Activated CD4-positive, alpha-beta memory T cell treated with anti-CD3 and anti-CD28 coated beads, Interleukin-2, amount 10 ng/mL, durations not matched to agents 7 days and 5 days (primary cell): ENCODE measurements around the gene HSPBAP1. TPM values are rescaled to one million over a fixed set of nuclear protein-coding genes. Genes with fewer than 3 reads are reported as not detected.
A peak's percentile ranks its signal among the peaks of the same experiment; 100 is the strongest.
"Not testable (repeated sequence)": the region's sequence is repeated elsewhere in the genome, so short reads cannot be mapped to it uniquely, and the experiment has no call there.

ENCODE experiments used
- CTCF ChIA-PET: fragments of 350-600 bp; sonication (Branson Sonifier 250); formaldehyde crosslinking; loops from one replicate; lab custom pipeline; 2021; ENCODE audit warnings: antibody characterized with exemption, inconsistent platforms; lab: Charles Lee
- POLR2A ChIA-PET: fragments of 350-600 bp; sonication (Branson Sonifier 250); formaldehyde crosslinking; loops from one replicate; lab custom pipeline; 2021; ENCODE audit warnings: antibody characterized with exemption; lab: Charles Lee
- DNase-seq: peaks from one replicate; pipeline ENCODE4 v3.0.0-alpha.2; 2020
- H3K27ac Mint-ChIP-seq: one replicate; pipeline ENCODE4 v1.8.0; 2021; ENCODE audit warnings: mild to moderate bottlenecking, mixed read lengths
- H3K27me3 Mint-ChIP-seq: one replicate; pipeline ENCODE4 v1.8.0; 2021; ENCODE audit warnings: mixed read lengths
- H3K36me3 Mint-ChIP-seq: one replicate; pipeline ENCODE4 v1.8.0; 2021; ENCODE audit warnings: low read depth, mixed read lengths
- H3K4me1 Mint-ChIP-seq: one replicate; pipeline ENCODE4 v1.8.0; 2021; ENCODE audit warnings: mixed read lengths
- H3K4me3 Mint-ChIP-seq: one replicate; pipeline ENCODE4 v1.8.0; 2021; ENCODE audit warnings: mild to moderate bottlenecking, mixed read lengths
- H3K9me3 Mint-ChIP-seq: one replicate; pipeline ENCODE4 v1.8.0; 2021; ENCODE audit warnings: mixed read lengths
- total RNA-seq, 2 experiments: library from RNA; stranded (reverse); gene quantifications; one replicate each; pipeline ENCODE4 v1.2.3, GENCODE V29; 2021

Gene HSPBAP1
- total RNA-seq, 2 experiments from 2014 or later: 5.6 to 6.2 TPM

DNA sequence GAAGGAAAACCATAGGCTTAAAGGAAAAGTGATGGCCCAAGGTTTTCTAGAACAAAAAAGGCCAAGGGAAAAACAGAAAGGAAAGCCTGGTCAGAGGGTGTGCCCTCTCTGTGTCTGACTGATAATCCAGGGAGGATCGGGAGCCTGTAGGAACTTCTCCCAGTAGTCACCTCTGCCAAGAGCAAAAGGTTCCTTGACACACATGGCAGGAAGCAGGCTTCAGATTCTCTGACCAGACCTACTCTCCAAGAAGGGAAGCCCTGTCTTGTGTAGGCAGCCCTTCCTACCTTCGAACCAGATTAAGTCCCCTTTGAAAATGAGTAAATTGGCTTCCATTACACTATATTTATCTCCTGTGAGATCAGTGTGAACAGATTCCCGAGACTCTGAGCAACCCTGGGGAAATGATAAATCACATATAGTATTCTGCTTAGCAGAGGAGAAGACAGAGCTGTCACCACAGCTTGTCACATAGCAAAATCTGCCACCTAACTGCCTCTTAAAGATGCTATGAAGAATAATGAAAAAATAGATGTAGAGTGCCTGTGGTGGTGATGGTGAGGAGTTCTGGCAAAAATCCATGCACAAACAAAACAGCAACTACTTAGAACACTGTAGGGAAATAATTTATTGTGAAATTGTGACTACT lies 74.2 kb downstream of the HSPBAP1 start:
- Mint-ChIP-seq H3K4me3 (no peak overlapping the region), H3K27me3 (no peaks in the 10 kb centered on the region), H3K9me3 (no peaks in the 10 kb centered on the region), H3K36me3 (peaks cover 95% of the 10 kb centered on the region), H3K27ac (no peak overlapping the region), H3K4me1 (no peaks in the 10 kb centered on the region)
- CTCF ChIA-PET: no interaction called here
- no peak for DNase-seq
- POLR2A ChIA-PET: no interaction called here

DNA sequence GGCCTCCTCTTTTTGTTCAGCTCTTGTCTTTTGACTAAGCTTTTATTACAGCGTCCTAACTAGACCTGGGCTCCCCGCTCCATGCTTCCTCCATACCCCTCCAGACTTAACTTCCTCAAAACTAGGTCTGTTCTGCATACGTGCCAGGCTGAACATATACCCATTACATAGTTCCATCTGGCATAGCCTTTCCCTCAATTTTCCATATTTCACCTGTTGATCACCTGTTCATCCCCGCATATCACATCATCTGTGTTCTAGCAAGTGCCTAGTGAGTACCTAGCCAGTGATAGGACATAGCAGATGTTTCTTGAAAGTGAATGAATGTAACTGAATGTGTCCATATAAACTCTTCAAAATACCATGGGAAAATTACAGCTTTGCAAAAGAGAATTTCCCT lies 77.0 kb downstream of the HSPBAP1 start:
- ChIA-PET POLR2A (no interaction called here), CTCF (interaction anchor here (1.3 kb wide), 1 partner anchor 324 kb away, joined by 3 read pairs; no protein-coding TSS in a partner anchor)
- Mint-ChIP-seq H3K9me3 (no peaks in the 10 kb centered on the region), H3K4me3 (no peak overlapping the region), H3K27me3 (no peaks in the 10 kb centered on the region), H3K36me3 (peaks cover 94% of the 10 kb centered on the region), H3K27ac (no peak overlapping the region), H3K4me1 (peaks cover 5% of the 10 kb centered on the region)
- no peak for DNase-seq

DNA sequence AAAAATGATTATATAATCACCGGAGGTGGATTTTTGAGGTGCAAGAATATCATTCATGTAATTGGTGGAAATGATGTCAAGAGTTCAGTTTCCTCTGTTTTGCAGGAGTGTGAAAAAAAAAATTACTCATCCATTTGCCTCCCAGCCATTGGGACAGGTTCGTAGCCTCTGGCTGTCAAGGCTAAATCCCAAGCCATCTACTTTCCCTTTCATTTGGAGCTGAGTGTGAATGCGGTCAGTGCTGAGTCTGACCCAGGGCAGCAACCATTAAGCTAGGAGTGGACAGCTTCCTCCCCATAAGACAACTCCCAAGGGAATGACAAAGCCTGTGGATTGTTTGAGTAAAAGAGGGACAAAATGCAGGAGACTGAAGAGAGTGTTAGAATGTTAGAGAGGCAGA lies 79.4 kb downstream of the HSPBAP1 start:
- POLR2A ChIA-PET: interaction anchor here (0.7 kb wide), 1 partner anchor 150 kb away, joined by 3 read pairs; no protein-coding TSS in a partner anchor
- DNase-seq: no peak
- CTCF ChIA-PET: interaction anchor here (0.8 kb wide), 1 partner anchor 322 kb away, joined by 3 read pairs; no protein-coding TSS in a partner anchor
- Mint-ChIP-seq H3K36me3 (peaks cover 94% of the 10 kb centered on the region), H3K27ac (no peak overlapping the region), H3K27me3 (no peaks in the 10 kb centered on the region), H3K4me3 (no peak overlapping the region), H3K4me1 (peaks cover 28% of the 10 kb centered on the region), H3K9me3 (no peaks in the 10 kb centered on the region)

DNA sequence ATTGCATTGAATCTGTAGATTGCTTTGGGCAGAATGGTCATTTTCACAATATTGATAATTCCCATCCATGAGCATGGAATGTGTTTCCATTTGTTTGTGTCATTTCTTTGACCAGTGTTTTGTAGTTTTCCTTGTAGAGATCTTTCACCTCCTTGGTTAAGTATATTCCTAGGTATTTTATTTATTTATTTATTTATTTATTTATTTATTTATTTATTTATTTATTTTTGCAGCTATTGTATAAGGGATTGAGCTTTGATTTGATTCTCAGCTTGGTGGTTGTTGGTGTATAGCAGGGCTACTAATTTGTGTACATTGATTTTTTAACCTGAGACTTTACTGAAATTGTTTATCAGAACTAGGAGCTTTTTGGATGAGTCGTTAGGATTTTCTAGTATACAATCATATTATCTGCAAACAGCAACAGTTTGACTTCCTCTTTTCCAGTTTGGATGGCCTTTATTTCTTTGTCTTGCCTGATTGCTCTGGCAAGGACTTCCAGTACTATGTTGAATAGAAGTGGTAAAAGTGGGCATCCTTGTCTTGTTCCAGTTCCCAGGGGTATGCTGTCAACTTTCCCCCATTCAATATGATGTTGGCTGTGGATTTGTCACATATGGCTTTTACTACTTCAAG lies 82.9 kb downstream of the HSPBAP1 start:
- not testable (repeated sequence) for H3K4me3 Mint-ChIP-seq, DNase-seq, H3K27me3 Mint-ChIP-seq, H3K9me3 Mint-ChIP-seq
- POLR2A ChIA-PET: interaction anchor here (1.3 kb wide), 1 partner anchor 30 kb away, joined by 4 read pairs; the partner anchor contains the start of gene PARP14
- Mint-ChIP-seq H3K36me3 (peaks cover 93% of the 10 kb centered on the region), H3K4me1 (peaks cover 40% of the 10 kb centered on the region), H3K27ac (peak overlapping the region; percentile 54)
- CTCF ChIA-PET: interaction anchor here (1.6 to 1.9 kb wide), 2 partner anchors 31 to 44 kb away, joined by 5 to 6 read pairs; no protein-coding TSS in a partner anchor

DNA sequence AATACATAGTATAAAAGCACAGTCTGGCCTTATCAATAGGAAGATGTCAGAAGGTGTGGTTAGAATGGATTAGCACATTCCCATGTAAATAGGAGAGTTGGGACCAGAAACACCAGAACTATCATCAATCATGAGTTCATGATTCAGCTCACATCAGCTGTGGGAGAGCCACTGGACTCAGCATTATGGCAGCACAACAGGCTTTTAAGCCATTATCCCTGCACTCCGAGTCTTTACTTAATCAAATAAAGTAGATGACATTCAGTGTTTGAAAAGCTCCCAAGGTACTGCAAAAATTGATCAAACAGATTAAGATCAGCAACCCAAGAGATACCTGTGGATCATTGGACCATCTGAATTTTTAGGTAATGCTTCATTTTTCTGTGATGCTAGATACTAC lies 88.3 kb downstream of the HSPBAP1 start:
- ChIA-PET POLR2A (no interaction called here), CTCF (interaction anchor here (1.4 kb wide), 1 partner anchor 150 kb away, joined by 3 read pairs; no protein-coding TSS in a partner anchor)
- H3K27me3 Mint-ChIP-seq: no peaks in the 10 kb centered on the region
- no peak overlapping the region for H3K4me3 Mint-ChIP-seq
- H3K27ac Mint-ChIP-seq: no peak overlapping the region
- DNase-seq: no peak
- H3K36me3 Mint-ChIP-seq: peaks cover 90% of the 10 kb centered on the region
- no peaks in the 10 kb centered on the region for H3K9me3 Mint-ChIP-seq
- H3K4me1 Mint-ChIP-seq: peaks cover 33% of the 10 kb centered on the region

DNA sequence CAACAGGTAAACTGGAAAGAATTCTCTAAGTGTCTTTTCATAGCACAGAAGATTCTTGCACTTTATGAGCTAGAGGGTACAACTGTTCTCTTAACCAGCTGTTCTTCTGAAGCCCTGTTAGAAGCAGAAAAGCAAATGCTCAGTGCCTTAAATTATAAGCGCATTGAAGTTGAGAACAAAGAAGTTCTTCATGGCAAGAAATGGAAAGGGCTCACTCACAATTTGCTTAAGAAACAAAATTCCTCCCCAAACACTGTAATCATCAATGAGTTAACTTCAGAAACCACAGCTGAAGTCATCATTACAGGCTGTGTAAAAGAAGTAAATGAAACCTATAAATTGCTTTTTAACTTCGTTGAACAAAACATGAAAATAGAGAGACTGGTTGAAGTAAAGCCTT lies 93.4 kb downstream of the HSPBAP1 start:
- DNase-seq: no peak
- Mint-ChIP-seq H3K27me3 (no peaks in the 10 kb centered on the region), H3K4me1 (peaks cover 18% of the 10 kb centered on the region), H3K9me3 (no peaks in the 10 kb centered on the region), H3K36me3 (peaks cover 88% of the 10 kb centered on the region), H3K4me3 (no peak overlapping the region), H3K27ac (no peak overlapping the region)
- CTCF ChIA-PET: interaction anchor here (1.1 kb wide), 1 partner anchor 12 kb away, joined by 3 read pairs; no protein-coding TSS in a partner anchor
- POLR2A ChIA-PET: interaction anchor here (0.6 kb wide), 1 partner anchor 13 kb away, joined by 3 read pairs; no protein-coding TSS in a partner anchor

DNA sequence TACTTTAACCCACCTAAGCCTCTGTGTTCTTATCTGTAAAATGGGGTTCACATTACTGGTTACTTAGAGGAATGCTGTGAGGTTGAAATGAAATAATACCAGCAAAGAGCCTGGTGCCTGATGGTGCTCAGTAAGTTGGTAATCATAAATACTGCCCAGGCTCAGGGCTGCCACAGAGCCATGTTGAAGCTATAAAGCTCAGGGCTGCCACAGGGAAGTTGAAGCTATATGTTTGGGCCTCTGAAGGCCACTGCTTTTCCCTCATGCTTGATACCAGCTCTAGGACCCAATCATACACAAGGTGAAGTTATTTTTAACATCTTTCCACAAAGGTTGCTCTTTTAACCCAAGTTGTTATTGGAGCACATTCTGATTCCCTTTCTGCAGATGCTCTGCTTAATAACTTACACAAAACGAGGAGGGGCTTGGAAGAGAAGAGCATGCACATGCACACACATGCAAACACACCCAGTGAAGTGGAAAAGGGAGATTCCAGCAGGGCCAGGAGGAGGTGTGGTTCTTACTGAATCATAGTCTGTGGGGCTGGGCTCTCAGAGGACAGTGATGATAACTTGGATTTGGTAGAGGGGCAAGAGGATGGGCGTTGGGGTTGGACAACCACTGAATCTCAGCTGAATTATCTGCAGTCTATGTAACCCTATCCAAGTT lies 95.5 kb downstream of the HSPBAP1 start:
- Mint-ChIP-seq H3K36me3 (peaks cover 88% of the 10 kb centered on the region), H3K4me3 (no peak overlapping the region), H3K27me3 (no peaks in the 10 kb centered on the region), H3K4me1 (peaks cover 20% of the 10 kb centered on the region), H3K27ac (no peak overlapping the region), H3K9me3 (no peaks in the 10 kb centered on the region)
- ChIA-PET POLR2A (interaction anchor here (1.0 to 2.0 kb wide), 2 partner anchors 10 to 282 kb away, joined by 3 to 10 read pairs; partner anchors contain the start of gene WDR5B), CTCF (no interaction called here)
- DNase-seq: no peak

DNA sequence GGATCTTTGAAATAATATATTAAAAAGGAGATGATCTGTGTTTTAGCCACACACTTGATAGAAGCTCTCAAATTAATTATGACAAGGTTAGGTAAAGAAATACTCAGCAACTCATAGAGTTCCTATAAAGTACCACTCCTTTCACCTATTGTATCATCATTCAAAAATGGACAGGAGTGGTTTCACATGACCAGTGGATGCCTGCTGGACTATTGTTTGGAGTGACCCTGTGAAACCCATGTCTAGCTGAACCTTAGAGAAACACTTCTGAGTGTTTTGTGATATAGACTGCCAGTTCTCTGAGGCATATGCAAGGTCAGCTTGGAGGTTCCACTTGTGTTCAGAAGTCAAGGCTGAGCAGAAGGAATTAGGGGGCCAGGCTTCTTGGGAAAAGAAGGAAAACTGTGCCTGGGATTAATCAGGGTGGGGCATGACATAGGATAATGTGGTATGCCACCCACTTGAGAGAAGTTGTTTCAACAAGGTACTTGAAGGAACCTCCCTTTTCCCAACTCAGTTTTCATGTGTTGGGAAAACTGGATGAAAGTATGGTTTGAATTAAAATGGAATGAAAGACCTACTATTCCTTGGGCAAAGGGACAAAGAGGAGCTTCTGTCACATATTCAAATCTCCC lies 97.6 kb downstream of the HSPBAP1 start:
- ChIA-PET POLR2A (interaction anchor here (1.3 to 2.0 kb wide), 3 partner anchors 8 to 17 kb away, joined by 3 to 10 read pairs (median 4); no protein-coding TSS in a partner anchor), CTCF (interaction anchor here (1.0 to 1.5 kb wide), 3 partner anchors 9 to 16 kb away, joined by 3 to 5 read pairs (median 3); no protein-coding TSS in a partner anchor)
- Mint-ChIP-seq H3K27me3 (no peaks in the 10 kb centered on the region), H3K9me3 (no peaks in the 10 kb centered on the region), H3K4me3 (no peak overlapping the region), H3K4me1 (peaks cover 14% of the 10 kb centered on the region), H3K27ac (no peak overlapping the region), H3K36me3 (peaks cover 93% of the 10 kb centered on the region)
- no peak for DNase-seq

DNA sequence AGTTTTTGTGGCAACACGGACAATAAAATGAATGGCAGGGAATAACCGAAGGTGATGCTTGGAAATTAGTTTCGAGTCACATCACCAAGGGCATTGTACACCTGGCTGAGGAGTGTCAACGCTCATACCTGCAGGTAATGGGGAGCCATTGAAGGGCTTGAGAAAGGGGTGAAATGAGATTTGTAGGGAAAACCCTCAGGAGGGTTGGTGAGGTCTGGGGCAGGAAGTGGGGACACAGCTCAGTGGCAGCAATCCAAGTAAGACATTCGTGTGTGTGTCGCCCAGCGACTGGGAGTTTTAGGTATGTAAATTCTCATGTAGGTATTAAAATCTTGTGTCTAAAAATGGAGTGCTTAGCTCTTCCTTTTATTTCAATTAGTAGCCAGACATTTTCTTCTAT lies 98.7 kb downstream of the HSPBAP1 start:
- Mint-ChIP-seq H3K36me3 (peaks cover 85% of the 10 kb centered on the region), H3K27ac (no peak overlapping the region), H3K27me3 (no peaks in the 10 kb centered on the region), H3K4me1 (peaks cover 14% of the 10 kb centered on the region), H3K4me3 (no peak overlapping the region), H3K9me3 (no peaks in the 10 kb centered on the region)
- ChIA-PET POLR2A (no interaction called here), CTCF (interaction anchor here (0.5 to 0.7 kb wide), 2 partner anchors 16 to 1150 kb away, joined by 3 read pairs; no protein-coding TSS in a partner anchor)
- DNase-seq: no peak

DNA sequence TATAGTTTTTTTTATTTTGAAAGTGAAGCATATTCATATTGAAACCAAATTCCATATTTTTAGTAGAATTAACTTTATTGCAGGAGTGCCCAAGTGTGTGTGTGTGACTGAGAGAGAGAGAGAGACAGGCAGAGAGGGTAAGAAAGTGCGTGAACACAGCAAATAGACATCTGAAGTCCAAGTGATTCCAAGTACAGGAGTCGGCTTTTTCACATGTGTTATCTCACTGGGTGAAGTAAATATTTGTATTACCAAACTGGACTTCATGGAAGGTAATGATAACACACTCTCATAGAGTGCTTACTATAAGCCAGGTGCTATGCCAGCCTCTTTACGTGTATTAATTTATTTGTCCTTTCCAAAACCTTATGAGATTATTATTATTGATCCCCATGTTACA lies 101.0 kb downstream of the HSPBAP1 start:
- CTCF ChIA-PET: no interaction called here
- Mint-ChIP-seq H3K4me1 (peaks cover 13% of the 10 kb centered on the region), H3K27ac (no peak overlapping the region), H3K27me3 (no peaks in the 10 kb centered on the region), H3K36me3 (peaks cover 65% of the 10 kb centered on the region), H3K9me3 (no peaks in the 10 kb centered on the region), H3K4me3 (no peak overlapping the region)
- DNase-seq: no peak
- POLR2A ChIA-PET: interaction anchor here (1.0 to 1.5 kb wide), 2 partner anchors 11 to 36 kb away, joined by 3 read pairs; partner anchors contain the start of gene PARP14

DNA sequence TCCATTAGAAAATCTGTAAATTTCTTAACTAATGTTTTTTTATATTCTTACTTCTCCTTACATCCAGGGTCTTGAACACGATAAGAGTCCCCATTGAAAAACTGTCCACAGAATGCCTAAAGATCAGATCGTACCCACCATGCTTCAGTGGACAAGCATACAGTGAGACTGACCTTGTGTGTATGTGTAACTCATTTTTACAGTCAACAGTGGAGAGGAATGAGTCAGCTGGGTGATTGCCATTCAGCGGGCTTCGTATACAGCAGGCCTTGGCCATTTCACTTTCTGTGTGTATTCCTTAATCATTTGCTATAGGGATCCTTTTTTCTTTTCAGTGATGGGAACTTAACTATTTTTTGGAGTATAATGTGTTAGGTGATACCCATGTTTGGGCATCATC lies 102.4 kb downstream of the HSPBAP1 start:
- Mint-ChIP-seq H3K4me1 (peaks cover 24% of the 10 kb centered on the region), H3K4me3 (no peak overlapping the region), H3K9me3 (no peaks in the 10 kb centered on the region), H3K36me3 (peaks cover 51% of the 10 kb centered on the region), H3K27ac (no peak overlapping the region), H3K27me3 (no peaks in the 10 kb centered on the region)
- ChIA-PET CTCF (interaction anchor here (0.5 to 1.3 kb wide), 3 partner anchors 16 to 982 kb away, joined by 3 to 4 read pairs (median 3); no protein-coding TSS in a partner anchor), POLR2A (no interaction called here)
- DNase-seq: no peak

DNA sequence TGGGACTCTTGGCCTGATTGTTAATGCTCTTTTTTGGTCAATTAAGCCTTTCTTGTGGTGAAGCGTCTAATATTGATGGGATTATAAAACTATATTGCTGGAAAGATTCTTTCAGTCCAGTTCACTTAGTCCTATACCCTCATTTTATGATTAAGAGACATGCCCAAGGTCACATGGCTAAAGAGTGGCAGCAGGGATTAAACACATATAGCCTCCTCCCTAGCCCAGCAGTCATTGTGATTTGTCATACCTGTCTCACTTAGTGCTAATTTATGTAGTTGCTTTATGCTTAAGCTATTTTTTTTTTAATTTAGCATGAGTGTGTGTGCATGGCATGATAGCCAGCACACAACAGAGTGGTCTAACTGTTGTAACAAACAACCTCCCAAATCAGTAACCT lies 103.5 kb downstream of the HSPBAP1 start:
- peak overlapping the region; percentile 28 for H3K27ac Mint-ChIP-seq
- no peaks in the 10 kb centered on the region for H3K27me3 Mint-ChIP-seq
- ChIA-PET POLR2A (interaction anchor here (3.1 kb wide), 1 partner anchor 11 kb away, joined by 9 read pairs; the partner anchor contains the start of gene PARP14), CTCF (no interaction called here)
- peaks cover 25% of the 10 kb centered on the region for H3K4me1 Mint-ChIP-seq
- DNase-seq: no peak
- H3K36me3 Mint-ChIP-seq: peaks cover 44% of the 10 kb centered on the region
- H3K9me3 Mint-ChIP-seq: no peaks in the 10 kb centered on the region
- H3K4me3 Mint-ChIP-seq: no peak overlapping the region
